Activated T-cell treated with anti-CD3 and anti-CD28 coated beads for 4 hours (primary cell): ENCODE data around the gene OLFM1.
"Not testable (repeated sequence)": the region's sequence is repeated elsewhere in the genome, so short reads cannot be mapped to it uniquely, and the experiment has no call there.

Experiments used
- DNase-seq: peaks from one replicate; pipeline ENCODE4 v3.0.0-alpha.2; 2020

The OLFM1 gene

GRCh38 chr9:135136991-135137832 lies 49.7 kb downstream of the OLFM1 start:
- no peak for DNase-seq

- no peak for DNase-seq
Measured at GRCh38 chr9:135138078-135138855, 50.8 kb downstream of the OLFM1 start.

- DNase-seq: no peak
Measured at GRCh38 chr9:135139366-135139959, 52.0 kb downstream of the OLFM1 start.

GRCh38 chr9:135141183-135141774 lies 53.8 kb downstream of the OLFM1 start:
- DNase-seq: no peak

- DNase-seq: no peak
Measured at GRCh38 chr9:135144581-135145170, 57.2 kb downstream of the OLFM1 start.

GRCh38 chr9:135145312-135145711 lies 57.8 kb downstream of the OLFM1 start:
- no peak for DNase-seq

GRCh38 chr9:135146241-135146640 lies 58.8 kb downstream of the OLFM1 start:
- no peak for DNase-seq

- DNase-seq: no peak
Measured at GRCh38 chr9:135146766-135147473, 59.5 kb downstream of the OLFM1 start.

GRCh38 chr9:135147474-135147805 lies 60.0 kb downstream of the OLFM1 start:
- no peak for DNase-seq

DNA sequence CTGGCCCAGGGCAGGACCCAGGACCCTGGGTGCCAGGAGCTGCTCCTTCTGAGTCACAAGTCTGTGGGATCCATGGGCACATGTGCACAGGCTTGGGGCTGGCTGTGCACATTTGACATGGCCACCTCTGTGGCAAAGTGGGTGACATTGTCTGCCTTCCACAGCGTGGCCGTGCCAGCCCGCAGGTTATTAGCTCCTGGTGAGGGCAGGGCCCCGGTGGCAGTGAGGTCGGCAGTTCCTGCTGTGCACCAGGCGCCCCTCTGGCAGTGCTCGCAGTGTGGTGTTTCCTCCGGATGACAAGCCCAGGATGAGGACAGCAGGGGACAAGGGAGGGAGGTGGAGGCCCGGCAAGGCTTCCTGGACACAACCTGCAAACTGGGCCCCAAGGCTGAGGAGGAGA lies 60.5 kb downstream of the OLFM1 start:
- DNase-seq: no peak

GRCh38 chr9:135148386-135148785 lies 60.9 kb downstream of the OLFM1 start:
- no peak for DNase-seq

- DNase-seq: not testable (repeated sequence)
Measured at GRCh38 chr9:135149901-135150300, 62.4 kb downstream of the OLFM1 start.

- DNase-seq: no peak
Measured at GRCh38 chr9:135150981-135151380, 63.5 kb downstream of the OLFM1 start.

DNA sequence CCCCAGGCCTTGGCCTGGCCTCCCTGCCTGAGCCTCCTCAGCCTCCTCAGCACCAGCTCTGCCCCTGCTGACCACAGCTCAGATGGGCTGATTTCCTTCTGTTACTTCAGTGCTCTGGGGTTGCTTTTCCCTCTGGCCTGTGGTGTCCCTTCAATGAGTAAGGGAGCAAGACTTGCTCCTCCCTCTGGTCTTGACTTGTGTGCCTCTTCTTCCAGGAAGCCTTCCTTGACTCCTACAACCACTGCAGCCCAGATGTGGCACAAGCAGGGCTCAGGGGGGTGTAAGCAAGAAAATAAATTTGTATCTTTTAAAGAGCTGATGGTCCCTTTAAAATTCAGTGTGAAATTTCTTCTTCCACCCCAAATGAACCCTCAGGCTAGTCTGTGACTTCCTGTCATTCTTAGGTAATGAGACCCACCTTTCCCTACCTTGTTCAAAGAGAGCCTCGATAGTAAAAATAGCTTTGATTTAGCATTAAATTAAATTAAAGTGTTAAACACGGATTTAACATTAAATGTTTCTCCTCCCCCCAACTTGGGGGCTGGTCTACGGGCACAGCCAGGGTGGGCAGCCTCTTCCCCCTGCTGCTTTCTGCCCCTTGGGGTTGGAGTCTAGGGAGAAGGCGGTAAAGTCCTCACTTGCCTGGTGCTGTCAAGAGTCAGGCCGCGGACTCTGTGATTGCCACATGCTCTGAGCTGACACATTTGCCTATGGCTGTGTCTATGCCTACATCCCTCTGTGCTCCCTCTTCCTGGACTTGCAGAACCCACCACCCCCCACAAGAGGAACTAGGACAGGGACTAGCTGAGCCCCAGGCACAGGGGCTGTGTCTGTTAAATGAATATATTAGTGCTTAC lies 64.5 kb downstream of the OLFM1 start:
- no peak for DNase-seq

DNA sequence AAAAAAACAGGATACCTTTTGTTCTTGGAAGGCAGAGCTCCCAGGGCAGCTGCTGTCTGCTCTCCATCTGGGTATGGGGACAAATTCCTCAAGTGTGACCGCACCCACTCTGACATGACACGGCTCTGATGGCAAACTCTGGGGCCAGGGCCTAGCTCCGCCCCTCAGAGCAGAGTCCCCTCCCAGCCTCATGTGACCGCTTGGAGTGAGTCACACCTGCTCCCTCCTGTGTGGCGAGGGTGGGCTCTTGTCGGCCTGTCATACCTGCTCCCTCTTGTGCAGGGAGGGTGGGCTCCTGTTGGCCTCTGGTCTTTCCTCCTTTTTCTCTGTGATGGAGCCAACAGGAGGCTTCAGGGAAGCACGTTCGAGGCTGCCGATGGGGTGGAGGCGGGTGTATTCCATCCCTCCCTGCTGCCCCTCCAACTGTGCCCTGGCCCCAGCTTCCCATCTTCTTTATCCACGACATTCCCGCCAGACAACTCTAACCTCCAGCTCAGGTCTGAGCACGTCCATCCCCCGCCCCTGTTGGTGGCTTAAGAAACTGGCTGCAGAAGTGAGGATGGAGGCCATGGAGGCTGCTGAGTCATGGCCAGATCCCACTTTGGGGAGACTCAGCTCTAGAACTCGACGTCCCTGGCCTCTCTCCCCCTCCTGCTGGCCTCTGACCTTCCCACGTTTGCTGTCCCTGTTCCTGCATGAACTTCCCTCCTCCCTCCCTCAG lies 65.3 kb downstream of the OLFM1 start:
- no peak for DNase-seq

- DNase-seq: no peak
Measured at GRCh38 chr9:135154050-135154615, 66.7 kb downstream of the OLFM1 start.

DNA sequence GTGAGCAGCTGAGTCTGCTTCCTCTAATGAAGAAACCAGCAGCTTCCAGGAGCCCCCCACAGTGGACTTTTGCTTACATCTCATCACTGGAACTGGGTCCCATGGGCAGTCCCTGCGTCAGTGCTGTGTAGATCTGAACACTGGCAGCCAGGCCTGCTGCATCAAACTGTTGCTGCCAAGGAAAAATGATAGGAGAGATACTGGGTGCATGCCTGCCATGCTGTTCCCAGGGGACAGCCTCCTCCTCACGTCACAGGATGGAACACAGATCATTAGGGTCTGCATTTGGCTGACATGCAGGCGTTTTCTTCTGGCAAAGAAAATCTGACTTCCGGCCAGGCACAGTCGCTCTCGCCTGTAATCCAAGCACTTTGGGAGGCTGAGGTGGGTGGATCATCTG lies 67.9 kb downstream of the OLFM1 start:
- DNase-seq: no peak

- no peak for DNase-seq
Measured at GRCh38 chr9:135156525-135157510, 69.3 kb downstream of the OLFM1 start.
